ENCODE data around the gene C3orf80. TPM values are rescaled to one million over a fixed set of nuclear protein-coding genes. Genes with fewer than 3 reads are reported as not detected.

Gene C3orf80
- total RNA-seq, 1 experiment from 2014 or later = 0.33 TPM

GRCh38 chr3:160221019-160221418 lies 4.2 kb upstream of the C3orf80 start:
- intact Hi-C loops (cut with micrococcal nuclease) = loop anchor here (5.0 to 10.0 kb wide), 2 partner anchors 54 to 194 kb away; no protein-coding TSS in a partner anchor
- ChIA-PET CTCF (no interaction called here), POLR2A (ENCODE audit: unreplicated experiment) (interaction anchor here (0.6 kb wide), 1 partner anchor 360 kb away, joined by 4 read pairs; no protein-coding TSS in a partner anchor)
- ATAC-seq (no peak), DNase-seq (no peak)
- Histone ChIP-seq H3K4me3 (ENCODE audit: low read length) (no peak overlapping the region), H3K4me2 (ENCODE audit: low read length) (no peak overlapping the region), H2AFZ (ENCODE audit: low read length) (no peak overlapping the region), H3K36me3 (ENCODE audit: low read depth, low read length) (no peaks in the 10 kb centered on the region), H3K79me2 (ENCODE audit: low read length) (no peaks in the 10 kb centered on the region), H3K27ac (ENCODE audit: low read length) (no peak overlapping the region), H3K9me2 (replicated peaks; ENCODE audit: low read length) (no peaks in the 10 kb centered on the region), H3F3A (ENCODE audit: low read length, unreplicated experiment) (no peaks in the 10 kb centered on the region), H3K4me1 (ENCODE audit: insufficient read depth, low read length) (peaks cover 5% of the 10 kb centered on the region; the same call in 1 of the 2 replicates), H4K20me1 (ENCODE audit: low read length) (no peaks in the 10 kb centered on the region), H3K9me3 (ENCODE audit: low read length) (no peaks in the 10 kb centered on the region), H3K27me3 (ENCODE audit: low read length) (peaks cover 22% of the 10 kb centered on the region), H3K9ac (ENCODE audit: low read length) (no peak overlapping the region)
- no TSS peak for BruUV-seq (replicated peaks)
- TF ChIP-seq EZH2 (IDR thresholded peaks at IDR 0.05; ENCODE audit: low read length, unreplicated experiment) (no peak), CTCF (conservative IDR thresholded peaks at IDR 0.05; ENCODE audit: low read depth, low read length) (no peak), EZH2phosphoT487 (IDR thresholded peaks at IDR 0.05; ENCODE audit: borderline replicate concordance, low read length) (no peak)

GRCh38 chr3:160224256-160224655 lies 966 bp upstream of the C3orf80 start:
- Histone ChIP-seq H3F3A (ENCODE audit: low read length, unreplicated experiment) (no peaks in the 10 kb centered on the region), H3K9me3 (ENCODE audit: low read length) (no peaks in the 10 kb centered on the region), H3K4me2 (ENCODE audit: low read length) (no peak overlapping the region), H3K4me3 (ENCODE audit: low read length) (no peak overlapping the region), H3K4me1 (ENCODE audit: insufficient read depth, low read length) (peaks cover 5% of the 10 kb centered on the region; the same call in 1 of the 2 replicates), H3K79me2 (ENCODE audit: low read length) (no peaks in the 10 kb centered on the region), H3K9me2 (replicated peaks; ENCODE audit: low read length) (no peaks in the 10 kb centered on the region), H3K9ac (ENCODE audit: low read length) (no peak overlapping the region), H2AFZ (ENCODE audit: low read length) (no peak overlapping the region), H3K36me3 (ENCODE audit: low read depth, low read length) (no peaks in the 10 kb centered on the region), H3K27me3 (ENCODE audit: low read length) (peaks cover 21% of the 10 kb centered on the region), H3K27ac (ENCODE audit: low read length) (no peak overlapping the region), H4K20me1 (ENCODE audit: low read length) (no peaks in the 10 kb centered on the region)
- no peak for DNase-seq
- POLR2A ChIA-PET (ENCODE audit: unreplicated experiment) = no interaction called here
- ATAC-seq = no peak
- CTCF ChIA-PET = no interaction called here
- no TSS peak for BruUV-seq (replicated peaks)
- TF ChIP-seq CTCF (conservative IDR thresholded peaks at IDR 0.05; ENCODE audit: low read depth, low read length) = no peak
- no peak for TF ChIP-seq EZH2phosphoT487 (IDR thresholded peaks at IDR 0.05; ENCODE audit: borderline replicate concordance, low read length)
- no peak for TF ChIP-seq EZH2 (IDR thresholded peaks at IDR 0.05; ENCODE audit: low read length, unreplicated experiment)
- intact Hi-C loops (cut with micrococcal nuclease) = loop anchor here (5.0 to 10.0 kb wide), 2 partner anchors 57 to 191 kb away; no protein-coding TSS in a partner anchor

DNA sequence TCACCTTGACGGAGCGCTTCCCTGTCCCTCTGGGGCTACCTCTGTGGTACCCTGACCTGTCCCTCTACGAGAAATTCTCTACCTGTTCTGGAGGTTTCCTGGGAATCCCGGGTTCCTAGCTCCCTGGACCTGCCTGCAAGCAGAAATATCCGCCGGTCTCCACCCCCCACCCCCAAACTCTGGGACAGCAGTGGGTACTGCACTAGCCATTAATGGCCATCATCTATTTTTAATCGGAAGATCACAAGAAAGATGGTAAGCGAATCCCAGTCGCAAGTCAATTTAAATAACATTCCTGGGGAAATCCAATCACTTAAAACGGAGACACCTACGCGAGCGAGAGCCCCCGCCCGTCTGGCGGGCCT lies 429 bp upstream of the C3orf80 start:
- Histone ChIP-seq H3K9me3 (ENCODE audit: low read length) (no peaks in the 10 kb centered on the region), H3K9ac (ENCODE audit: low read length) (peak overlapping the region; percentile 24; the same call in 1 of the 2 replicates), H3K4me2 (ENCODE audit: low read length) (peak overlapping the region; percentile 93), H3K9me2 (replicated peaks; ENCODE audit: low read length) (no peaks in the 10 kb centered on the region), H3K27me3 (ENCODE audit: low read length) (peaks cover 21% of the 10 kb centered on the region), H3K27ac (ENCODE audit: low read length) (no peak overlapping the region), H2AFZ (ENCODE audit: low read length) (peak overlapping the region; percentile 85), H3K4me1 (ENCODE audit: insufficient read depth, low read length) (peaks cover 5% of the 10 kb centered on the region; the same call in 1 of the 2 replicates), H3F3A (ENCODE audit: low read length, unreplicated experiment) (no peaks in the 10 kb centered on the region), H4K20me1 (ENCODE audit: low read length) (no peaks in the 10 kb centered on the region), H3K79me2 (ENCODE audit: low read length) (no peaks in the 10 kb centered on the region), H3K36me3 (ENCODE audit: low read depth, low read length) (no peaks in the 10 kb centered on the region), H3K4me3 (ENCODE audit: low read length) (peak overlapping the region; percentile 74)
- POLR2A ChIA-PET (ENCODE audit: unreplicated experiment) = no interaction called here
- DNase-seq (no peak), ATAC-seq (no peak)
- BruUV-seq (replicated peaks) = no TSS peak
- intact Hi-C loops (cut with micrococcal nuclease) = loop anchor here (5.0 to 10.0 kb wide), 3 partner anchors 57 to 190 kb away; no protein-coding TSS in a partner anchor
- CTCF ChIA-PET = no interaction called here
- TF ChIP-seq EZH2 (IDR thresholded peaks at IDR 0.05; ENCODE audit: low read length, unreplicated experiment) (no peak), CTCF (conservative IDR thresholded peaks at IDR 0.05; ENCODE audit: low read depth, low read length) (no peak), EZH2phosphoT487 (IDR thresholded peaks at IDR 0.05; ENCODE audit: borderline replicate concordance, low read length) (no peak)
